ENCODE data around the gene PSME3IP1.

DNA sequence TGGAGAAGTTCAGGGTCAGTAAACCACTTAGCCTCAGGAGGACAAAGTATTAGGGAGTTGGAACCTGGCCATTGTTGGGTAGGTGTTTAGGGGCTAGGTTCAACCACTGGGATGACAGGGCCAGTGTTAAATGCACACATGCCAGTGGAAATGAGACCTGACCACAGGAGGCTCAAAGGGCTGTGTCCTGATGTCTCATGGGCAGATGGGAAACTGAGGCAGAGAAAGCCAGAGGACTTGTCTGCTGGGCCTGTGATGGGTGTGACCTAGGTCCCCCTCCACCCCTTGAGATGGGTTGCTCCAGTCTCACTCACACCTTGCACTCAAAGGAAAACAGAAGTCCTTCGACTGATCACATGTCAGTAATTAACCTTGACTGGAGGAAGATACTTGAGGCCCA, 77.4 kb downstream of the PSME3IP1 start:
- no peak for TF ChIP-seq EZH2 (IDR thresholded peaks at IDR 0.05; ENCODE audit: low read depth, unreplicated experiment)
- TF ChIP-seq, protein P1, sequence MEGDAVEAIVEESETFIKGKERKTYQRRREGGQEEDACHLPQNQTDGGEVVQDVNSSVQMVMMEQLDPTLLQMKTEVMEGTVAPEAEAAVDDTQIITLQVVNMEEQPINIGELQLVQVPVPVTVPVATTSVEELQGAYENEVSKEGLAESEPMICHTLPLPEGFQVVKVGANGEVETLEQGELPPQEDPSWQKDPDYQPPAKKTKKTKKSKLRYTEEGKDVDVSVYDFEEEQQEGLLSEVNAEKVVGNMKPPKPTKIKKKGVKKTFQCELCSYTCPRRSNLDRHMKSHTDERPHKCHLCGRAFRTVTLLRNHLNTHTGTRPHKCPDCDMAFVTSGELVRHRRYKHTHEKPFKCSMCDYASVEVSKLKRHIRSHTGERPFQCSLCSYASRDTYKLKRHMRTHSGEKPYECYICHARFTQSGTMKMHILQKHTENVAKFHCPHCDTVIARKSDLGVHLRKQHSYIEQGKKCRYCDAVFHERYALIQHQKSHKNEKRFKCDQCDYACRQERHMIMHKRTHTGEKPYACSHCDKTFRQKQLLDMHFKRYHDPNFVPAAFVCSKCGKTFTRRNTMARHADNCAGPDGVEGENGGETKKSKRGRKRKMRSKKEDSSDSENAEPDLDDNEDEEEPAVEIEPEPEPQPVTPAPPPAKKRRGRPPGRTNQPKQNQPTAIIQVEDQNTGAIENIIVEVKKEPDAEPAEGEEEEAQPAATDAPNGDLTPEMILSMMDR (conservative IDR thresholded peaks at IDR 0.05; ENCODE audit: low read depth in 2 of 2) = no peak
- TF ChIP-seq POLR2AphosphoS5 (IDR thresholded peaks at IDR 0.05; ENCODE audit: low read depth) = no peak
- TF ChIP-seq, protein P2, sequence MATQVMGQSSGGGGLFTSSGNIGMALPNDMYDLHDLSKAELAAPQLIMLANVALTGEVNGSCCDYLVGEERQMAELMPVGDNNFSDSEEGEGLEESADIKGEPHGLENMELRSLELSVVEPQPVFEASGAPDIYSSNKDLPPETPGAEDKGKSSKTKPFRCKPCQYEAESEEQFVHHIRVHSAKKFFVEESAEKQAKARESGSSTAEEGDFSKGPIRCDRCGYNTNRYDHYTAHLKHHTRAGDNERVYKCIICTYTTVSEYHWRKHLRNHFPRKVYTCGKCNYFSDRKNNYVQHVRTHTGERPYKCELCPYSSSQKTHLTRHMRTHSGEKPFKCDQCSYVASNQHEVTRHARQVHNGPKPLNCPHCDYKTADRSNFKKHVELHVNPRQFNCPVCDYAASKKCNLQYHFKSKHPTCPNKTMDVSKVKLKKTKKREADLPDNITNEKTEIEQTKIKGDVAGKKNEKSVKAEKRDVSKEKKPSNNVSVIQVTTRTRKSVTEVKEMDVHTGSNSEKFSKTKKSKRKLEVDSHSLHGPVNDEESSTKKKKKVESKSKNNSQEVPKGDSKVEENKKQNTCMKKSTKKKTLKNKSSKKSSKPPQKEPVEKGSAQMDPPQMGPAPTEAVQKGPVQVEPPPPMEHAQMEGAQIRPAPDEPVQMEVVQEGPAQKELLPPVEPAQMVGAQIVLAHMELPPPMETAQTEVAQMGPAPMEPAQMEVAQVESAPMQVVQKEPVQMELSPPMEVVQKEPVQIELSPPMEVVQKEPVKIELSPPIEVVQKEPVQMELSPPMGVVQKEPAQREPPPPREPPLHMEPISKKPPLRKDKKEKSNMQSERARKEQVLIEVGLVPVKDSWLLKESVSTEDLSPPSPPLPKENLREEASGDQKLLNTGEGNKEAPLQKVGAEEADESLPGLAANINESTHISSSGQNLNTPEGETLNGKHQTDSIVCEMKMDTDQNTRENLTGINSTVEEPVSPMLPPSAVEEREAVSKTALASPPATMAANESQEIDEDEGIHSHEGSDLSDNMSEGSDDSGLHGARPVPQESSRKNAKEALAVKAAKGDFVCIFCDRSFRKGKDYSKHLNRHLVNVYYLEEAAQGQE (IDR thresholded peaks at IDR 0.05; ENCODE audit: unreplicated experiment) = no peak
- TF ChIP-seq NANOG (IDR thresholded peaks at IDR 0.05; ENCODE audit: borderline replicate concordance) = no peak
- no peak for TF ChIP-seq EZH2phosphoT487 (IDR thresholded peaks at IDR 0.05; ENCODE audit: unreplicated experiment)
- no peak for TF ChIP-seq CREB1 (CRISPR knock-in tag; IDR thresholded peaks at IDR 0.05; ENCODE audit: low read depth)

Measured in GM23338 (cell line).